ENCODE measurements around the gene CFAP251.
"Not testable (repeated sequence)": the region's sequence is repeated elsewhere in the genome, so short reads cannot be mapped to it uniquely, and the experiment has no call there.

CFAP251 gene

GRCh38 chr12:122024132-122024785 is 105.9 kb downstream of the CFAP251 start:
- no peak for DNase-seq (ENCODE audit: low read depth in 3 of 3)

DNA sequence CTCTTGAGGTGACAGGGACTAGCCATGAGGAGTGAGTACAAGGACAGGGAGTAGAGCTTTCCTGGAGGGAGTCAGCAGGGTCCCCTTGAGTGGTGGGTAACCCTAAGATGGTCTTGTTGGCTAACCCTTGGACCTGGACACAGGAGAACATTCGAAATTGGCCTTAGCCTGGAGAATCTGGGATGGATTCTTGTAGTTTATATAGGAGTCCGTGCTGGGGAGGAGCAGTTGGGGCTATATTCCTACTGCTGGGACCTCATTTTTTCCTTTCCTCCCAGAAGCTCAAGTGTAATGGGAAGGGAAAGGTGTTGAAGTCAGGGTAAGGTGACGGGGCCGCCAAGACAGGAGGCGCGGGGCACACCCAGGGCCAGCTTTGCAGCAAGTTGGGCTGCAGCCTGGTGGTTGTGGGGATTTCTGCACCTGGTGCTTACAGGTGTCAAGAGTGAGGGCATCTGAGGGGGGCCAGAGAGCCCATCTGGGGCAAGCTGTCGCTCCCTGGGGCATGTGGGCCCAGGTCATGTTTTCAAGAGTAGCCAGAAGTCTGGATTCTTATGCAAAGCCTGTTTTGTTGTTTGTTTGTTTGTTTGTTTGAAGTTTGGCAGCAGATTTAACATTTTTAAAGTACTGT is 108.4 kb downstream of the CFAP251 start:
- DNase-seq (ENCODE audit: low read depth in 3 of 3): no peak

DNA sequence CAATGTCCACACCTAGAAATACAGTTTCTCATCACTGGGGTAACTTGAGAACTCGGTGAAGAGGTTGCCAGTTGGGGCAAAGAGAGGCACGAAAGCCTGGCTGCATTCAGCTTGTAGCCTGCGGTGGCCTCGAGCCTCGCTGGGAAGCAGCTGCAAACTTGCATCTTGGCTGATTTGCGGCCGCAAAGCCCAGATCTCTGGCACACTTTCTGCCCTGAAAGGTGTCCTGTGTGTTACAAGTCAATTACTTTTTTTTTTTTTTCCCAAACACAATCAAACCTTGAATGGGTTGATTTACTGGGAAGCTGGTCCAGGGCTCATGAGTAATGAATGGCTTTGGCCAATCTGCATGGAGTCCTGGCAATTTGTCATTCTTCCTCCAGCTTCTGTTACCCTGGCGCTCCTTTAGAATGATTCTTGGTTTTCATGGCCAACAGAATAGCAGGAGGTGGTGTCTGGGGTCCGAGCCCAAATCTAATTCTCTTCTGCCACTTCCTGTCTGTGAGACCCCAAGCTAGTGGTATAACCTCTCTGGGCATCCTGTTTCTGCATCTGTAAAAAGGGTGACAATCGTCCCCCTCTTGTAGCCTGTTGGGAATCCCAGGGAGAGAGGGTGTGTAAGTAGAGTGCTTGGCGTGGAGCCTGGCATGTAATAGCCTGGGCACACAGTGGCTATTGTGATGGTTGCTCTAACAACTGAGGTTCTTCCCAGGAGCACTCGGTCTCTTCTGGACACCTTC is 109.9 kb downstream of the CFAP251 start:
- DNase-seq (ENCODE audit: low read depth in 3 of 3): no peak

DNA sequence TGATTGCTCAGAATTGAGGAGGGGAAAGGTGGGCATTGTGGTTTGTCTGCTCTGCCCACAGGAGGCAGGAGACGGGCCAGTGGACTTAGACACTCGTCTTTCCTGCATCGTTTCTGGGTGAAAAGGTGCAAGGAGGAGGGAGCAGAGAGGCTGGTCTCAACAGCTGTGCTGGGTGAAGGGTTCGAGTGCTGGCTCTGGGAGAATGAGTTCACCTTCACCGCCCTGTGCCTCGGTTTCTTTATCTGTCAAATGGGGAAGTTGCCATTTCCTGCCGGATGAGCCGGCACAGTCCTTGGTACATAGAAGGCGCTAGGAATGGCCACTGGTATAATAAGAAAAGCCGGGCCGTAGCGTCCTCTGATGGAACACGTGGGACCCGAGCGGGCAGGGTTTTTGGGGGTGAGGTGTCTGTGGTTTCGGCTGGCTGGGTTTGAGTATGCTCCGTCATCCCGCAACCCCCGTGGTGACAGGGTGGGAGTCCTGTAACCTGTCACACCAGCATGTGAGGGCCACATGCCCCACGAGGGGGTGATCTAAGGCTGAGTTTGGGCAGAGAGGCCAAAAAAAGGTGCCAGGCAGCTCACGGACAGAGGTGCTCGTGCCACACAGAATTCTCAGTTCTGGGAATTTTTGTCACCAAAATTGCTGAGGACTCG is 110.6 kb downstream of the CFAP251 start:
- no peak for DNase-seq (ENCODE audit: low read depth in 3 of 3)

GRCh38 chr12:122029620-122030423 is 111.4 kb downstream of the CFAP251 start:
- no peak for DNase-seq (ENCODE audit: low read depth in 3 of 3)

- no peak for DNase-seq (ENCODE audit: low read depth in 3 of 3)
Measured at GRCh38 chr12:122030424-122031035, 112.1 kb downstream of the CFAP251 start.

GRCh38 chr12:122031342-122032216 is 113.2 kb downstream of the CFAP251 start:
- DNase-seq (ENCODE audit: low read depth in 3 of 3): peak in 2 of 3 experiments; percentile 30 to 38

DNA sequence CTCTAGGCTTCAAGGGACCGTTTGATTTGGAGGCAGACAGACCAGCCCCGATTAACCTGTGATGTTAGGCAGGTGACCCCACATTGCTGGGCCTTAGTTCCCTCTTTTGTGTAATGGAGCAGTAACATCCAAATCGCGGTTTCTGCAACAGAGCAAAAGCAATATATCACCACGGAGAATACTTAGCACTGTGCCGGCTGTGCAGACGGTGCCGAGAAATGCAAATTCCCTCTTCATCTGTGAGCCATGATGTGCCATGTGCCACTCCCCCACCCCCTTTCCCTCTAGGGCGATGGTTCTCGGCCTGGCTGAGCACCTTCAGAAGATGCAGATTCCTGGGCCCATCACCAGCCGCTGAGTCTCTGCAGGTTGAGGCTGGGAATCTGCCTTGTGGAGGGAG is 114.2 kb downstream of the CFAP251 start:
- DNase-seq (ENCODE audit: low read depth in 3 of 3): no peak

- DNase-seq (ENCODE audit: low read depth in 3 of 3): no peak
Measured at GRCh38 chr12:122035292-122035691, 116.9 kb downstream of the CFAP251 start.

- DNase-seq (ENCODE audit: low read depth in 3 of 3): no peak
Measured at GRCh38 chr12:122036153-122036552, 117.8 kb downstream of the CFAP251 start.

DNA sequence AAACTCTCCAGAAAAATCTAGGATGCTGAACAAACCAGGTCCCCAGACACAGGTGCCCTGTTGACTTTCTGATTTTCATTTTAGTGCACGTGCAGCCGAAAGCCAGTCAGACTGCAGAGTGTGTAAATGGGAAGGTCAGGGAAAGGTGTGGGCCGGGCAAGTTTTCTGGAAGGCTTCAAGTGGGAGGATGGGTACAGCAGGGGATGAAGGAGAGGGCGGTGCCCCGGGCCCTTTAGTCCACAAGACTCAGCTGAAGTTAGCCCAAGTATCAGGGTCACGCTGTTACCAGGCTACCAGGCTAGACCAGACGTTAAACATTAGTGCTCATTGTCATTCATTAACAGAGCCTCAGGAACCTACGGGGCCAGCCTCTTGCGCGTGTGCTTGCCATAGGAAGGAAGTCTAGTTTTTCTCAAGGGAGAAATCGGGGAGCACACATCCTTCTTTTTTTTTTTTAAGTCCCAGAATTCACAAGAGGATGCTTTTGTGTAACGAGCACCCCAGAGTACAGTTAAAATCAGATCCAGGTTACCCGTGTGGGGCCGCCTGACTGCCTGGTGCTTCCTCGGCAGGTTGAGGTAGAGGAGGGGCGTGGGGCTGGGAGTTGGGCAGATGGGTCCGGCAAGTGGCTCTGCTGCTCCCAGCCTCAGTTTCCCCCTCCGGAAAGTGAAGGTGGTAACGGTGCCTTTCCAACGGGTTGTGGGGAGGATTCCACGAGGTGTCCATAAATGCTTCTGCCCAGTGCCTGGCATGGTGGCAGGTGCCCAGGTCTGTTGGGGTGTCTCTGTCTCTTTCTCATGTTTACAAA is 122.4 kb downstream of the CFAP251 start:
- DNase-seq (ENCODE audit: low read depth in 3 of 3): no peak

DNA sequence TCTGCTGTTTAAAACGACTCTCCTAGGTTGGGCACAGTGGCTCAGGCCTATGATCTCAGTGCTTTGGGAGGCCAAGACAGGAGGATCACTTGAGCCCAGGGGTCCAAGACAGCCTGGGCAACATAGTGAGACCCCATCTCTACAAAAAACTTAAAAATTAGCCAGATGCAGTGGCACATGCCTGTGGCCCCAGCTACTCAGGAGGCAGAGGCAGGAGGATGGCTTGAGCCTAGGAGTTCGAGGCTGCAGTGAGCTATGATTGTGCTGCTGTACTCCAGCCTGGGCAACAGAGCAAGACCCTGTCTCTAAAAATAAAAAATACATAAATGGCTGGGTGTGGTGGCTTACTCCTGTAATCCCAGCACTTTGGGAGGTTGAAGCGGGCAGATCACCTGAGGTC is 123.1 kb downstream of the CFAP251 start:
- not testable (repeated sequence) for DNase-seq (ENCODE audit: low read depth in 3 of 3)

DNA sequence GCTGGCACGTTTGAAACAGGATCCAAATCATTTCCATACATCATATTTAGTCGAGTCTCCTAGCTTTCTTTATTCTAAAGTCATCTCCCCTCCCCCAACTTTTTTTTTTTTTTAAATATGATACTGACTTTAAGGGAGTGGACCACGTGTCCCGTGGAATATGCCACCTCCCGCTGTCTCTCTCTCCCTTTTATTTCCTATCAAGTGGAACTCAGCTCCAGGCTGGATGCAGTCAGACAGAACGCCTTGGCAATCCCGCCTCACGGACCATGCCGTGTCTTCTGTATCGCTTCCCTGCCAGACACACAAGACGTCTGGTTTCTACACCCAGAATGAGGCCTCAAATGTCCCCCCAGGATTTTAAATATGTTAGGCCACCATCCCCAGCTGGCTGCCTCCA is 124.5 kb downstream of the CFAP251 start:
- DNase-seq (ENCODE audit: low read depth in 3 of 3): no peak

DNA sequence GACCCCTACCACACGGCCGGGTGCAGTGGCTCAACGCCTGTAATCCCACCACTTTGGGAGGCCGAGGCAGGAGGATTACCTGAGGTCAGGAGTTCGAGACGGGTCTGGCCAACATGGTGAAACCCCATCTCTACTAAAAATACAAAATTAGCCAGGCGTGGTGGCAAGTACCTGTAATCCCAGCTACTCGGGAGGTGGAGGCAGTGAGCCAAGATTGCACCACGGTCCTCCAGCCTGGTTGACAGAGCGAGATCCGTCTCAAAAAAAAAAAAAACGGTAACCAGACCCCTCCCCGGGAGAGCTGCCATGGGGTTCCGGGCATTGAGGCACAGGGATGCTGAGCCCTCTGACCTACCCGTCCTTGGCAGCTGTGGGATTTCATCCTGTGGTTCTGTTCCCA is 125.1 kb downstream of the CFAP251 start:
- DNase-seq (ENCODE audit: low read depth in 3 of 3): no peak

- no peak for DNase-seq (ENCODE audit: low read depth in 3 of 3)
Measured at GRCh38 chr12:122045262-122045661, 126.9 kb downstream of the CFAP251 start.

- DNase-seq (ENCODE audit: low read depth in 3 of 3): no peak
Measured at GRCh38 chr12:122046145-122046544, 127.8 kb downstream of the CFAP251 start.

DNA sequence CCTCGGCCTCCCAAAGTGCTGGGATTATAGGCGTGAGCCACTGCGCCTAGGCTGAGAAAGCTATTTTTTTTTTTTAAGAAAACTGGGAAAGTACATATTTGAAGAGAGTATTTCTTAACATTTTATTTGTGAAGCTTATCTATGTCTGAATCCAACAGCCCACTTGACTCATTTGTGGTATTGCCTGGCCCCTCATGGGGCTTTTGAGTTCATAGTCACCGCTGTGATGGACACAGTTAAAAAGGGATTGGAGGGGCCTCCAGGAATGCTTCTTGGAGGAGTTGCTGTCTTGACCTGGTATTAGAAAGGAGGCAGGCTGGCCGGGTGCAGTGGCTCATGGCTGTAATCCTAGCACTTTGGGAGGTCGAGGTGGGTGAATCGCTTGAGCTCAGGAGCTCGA is 129.8 kb downstream of the CFAP251 start:
- DNase-seq (ENCODE audit: low read depth in 3 of 3): no peak

- no peak for DNase-seq (ENCODE audit: low read depth in 3 of 3)
Measured at GRCh38 chr12:122049827-122050226, 131.4 kb downstream of the CFAP251 start.

- no peak for DNase-seq (ENCODE audit: low read depth in 3 of 3)
Measured at GRCh38 chr12:122050706-122051105, 132.3 kb downstream of the CFAP251 start.
